ENCODE results near the gene CALML3.

CALML3 gene

DNA sequence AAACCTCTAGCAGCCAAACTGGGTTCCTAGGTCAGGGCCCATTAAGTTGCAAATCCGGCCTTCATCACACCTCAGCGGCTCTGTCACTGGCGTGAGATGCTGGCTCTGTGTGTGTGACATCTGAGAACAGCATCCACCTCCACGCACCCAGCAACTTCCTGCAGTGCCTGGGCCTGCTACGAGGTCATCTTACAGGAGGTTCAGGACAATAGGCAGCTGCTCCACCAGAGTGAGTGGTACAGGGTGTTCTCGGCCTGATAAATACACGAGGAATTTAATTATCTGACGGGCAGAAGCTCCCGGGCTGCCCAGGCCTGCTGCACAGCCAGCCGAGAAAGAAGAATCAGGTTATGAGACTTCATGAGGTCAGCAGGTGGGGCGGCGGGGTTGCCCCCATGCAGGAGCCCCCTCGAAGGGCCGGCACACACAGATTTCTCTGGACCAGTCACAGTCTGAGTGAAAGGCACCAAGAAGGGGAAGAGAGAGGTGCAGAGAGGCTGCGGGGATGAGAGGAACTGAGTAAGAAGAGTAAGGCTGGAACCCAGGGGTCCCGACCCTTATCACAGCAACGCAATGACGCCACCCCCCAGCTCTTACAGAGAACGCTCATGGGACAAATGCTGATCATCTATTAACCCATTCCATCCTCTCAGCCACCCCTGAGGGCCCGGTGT, 49.3 kb downstream of the CALML3 start:
- no peak for DNase-seq

DNA sequence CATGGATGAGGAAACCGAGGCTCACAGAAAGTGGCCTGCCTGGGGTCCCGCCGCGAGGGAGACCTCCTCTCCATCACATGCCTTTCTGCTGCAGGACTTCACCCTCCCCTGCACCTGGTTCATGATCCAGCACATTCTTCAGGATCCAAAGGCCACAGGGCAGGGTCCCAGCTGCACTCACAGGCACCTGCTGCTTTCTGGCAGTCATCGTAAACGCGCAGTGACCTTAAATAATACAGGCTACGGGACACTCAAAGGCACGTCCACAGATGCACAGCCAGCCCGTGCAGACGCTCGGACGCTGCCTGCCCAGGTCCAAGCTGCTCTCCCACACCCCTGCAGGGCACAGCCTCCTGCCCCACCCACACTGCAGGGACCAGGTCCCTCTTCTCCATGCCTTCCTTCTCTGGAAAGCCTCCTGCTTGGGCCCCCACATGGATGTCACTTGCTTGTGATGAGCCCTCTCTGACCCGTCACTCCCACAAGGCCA, 49.9 kb downstream of the CALML3 start:
- DNase-seq, result no peak

DNA sequence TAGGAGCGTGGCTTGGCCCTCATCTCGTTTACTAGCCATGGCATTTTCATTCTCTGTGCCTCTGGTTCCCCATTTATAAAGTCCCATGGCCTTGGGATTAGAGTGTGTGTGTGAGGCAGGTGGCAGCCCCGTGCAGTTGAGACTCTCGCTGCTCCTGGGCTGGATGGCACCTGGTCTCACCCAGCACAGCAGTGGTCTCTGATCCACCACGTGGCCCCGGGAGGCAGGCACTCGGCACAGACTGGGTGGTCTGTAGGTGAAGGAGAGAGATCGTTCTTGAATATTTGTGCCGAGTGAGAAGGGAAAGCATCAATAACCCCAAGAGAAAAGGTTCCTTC, 50.4 kb downstream of the CALML3 start:
- no peak for DNase-seq

DNA sequence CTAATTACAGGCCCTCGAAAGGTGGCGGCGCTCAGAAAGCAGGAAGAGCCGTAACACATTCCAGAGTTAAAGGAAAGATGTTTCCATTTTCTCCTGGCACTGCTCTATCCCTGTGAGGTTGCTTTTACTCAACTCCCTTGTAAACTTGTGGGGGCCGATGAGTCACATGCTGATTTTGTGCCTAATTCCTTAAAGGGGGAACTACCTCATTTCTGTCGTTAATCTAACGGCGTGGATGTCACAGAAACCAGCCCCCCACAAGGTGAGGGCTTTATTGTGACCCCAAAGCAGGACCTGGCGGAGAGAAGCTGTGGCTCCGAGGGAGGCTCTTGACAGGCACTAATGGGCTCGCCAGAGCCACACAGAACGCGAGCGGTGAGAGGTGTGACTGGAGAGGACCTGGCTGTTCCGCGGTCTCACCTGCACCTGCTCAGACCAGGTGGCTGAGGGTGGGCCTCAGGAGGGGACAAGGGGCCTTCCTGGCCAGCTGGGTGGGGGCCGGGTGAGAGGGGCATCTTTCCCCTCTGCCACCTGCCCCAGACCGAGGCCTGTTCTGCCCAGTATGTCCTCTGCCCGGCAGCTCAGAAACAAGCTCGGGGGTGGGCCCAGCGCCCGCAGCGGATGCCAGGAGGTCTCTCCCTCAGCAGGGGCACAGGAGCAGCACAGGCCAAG, 50.9 kb downstream of the CALML3 start:
- no peak for DNase-seq

DNA sequence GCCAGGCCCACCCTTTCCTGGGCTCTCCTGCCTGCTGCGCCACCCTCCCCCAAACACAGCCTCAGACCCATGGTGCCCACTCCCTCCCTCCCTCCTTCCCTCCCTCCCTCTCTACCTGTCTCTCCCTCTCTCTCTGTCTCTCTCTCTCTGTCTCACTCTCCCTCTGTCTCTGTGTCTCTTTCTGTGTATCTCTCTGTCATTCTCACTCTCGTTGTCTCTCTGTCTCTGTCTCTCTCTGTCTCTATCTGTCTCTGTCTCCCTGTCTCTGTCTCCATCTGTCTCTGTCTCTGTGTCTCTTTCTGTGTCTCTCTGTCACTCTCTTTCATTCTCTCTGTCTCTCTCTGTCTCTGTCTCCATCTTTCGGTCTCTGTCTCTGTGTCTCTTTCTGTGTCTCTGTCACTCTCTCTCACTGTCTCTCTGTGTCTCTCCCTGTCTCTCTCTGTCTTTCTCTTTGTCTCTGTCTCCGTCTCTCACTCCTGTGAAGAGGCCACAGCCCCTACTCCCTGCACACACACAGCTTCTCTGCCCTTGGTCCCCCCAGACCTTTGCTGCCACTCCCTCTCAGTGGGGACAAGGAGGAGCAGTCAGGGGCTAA, 51.5 kb downstream of the CALML3 start:
- DNase-seq, result no peak

All from SHP77 (cell line).